ENCODE data around the gene MRM3. TPM values are rescaled to one million over a fixed set of nuclear protein-coding genes. Genes with fewer than 3 reads are reported as not detected.

Gene MRM3
- total and polyA plus RNA-seq, 2 experiments from 2014 or later: 17.7 to 23.4 TPM

DNA sequence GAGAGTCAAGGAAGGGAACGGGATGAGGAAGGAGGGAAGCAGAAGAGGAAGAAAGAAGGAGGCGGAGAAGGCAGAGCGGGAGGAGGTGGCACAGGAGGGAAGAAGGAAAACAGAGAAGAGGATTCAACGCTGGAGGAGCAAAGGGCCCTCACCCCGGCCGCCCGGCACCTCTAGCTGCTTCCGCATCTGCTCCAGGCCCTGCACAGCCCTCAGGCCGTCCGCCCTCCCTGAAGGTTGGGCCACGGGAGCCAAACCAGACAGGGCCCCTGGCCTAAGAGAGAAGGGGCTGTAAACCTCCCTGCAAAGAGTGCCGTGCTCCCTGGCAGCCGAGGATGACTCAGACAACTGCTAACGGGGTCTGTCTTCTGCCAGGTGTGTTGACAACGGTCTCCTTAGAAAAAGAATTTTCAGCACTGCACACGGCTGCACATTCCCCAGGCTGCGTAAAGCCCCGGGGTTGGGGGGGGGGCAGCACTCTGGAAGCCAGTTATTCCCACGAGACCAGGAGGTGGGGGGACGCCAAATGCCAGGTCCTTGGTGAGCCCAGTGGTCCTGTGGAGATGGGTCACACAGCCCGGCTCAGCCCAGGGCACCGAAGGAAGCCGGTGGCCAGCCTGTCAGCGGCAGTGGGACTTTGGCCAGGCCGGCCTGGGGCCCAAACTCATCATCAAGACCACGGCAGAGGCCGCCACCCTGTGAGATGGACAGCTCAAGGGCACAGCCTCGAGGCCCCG lies 29.1 kb downstream of the MRM3 start:
- Histone ChIP-seq H3K9me2 (ENCODE audit: insufficient read depth) (no peaks in the 10 kb centered on the region), H3K36me3 (ENCODE audit: insufficient read depth) (no peaks in the 10 kb centered on the region), H3K4me1 (ENCODE audit: insufficient read depth) (no peaks in the 10 kb centered on the region), H2AFZ (no peak overlapping the region), H3K27me3 (ENCODE audit: insufficient read depth) (no peaks in the 10 kb centered on the region), H3K27ac (ENCODE audit: low read depth) (peak overlapping the region; percentile 59; the same call in 1 of the 2 replicates), H3F3A (replicated peaks; ENCODE audit: low read depth) (peaks cover 9% of the 10 kb centered on the region; the same call in 1 of the 2 replicates), H3K4me2 (no peak overlapping the region), H3K79me2 (replicated peaks; ENCODE audit: insufficient read depth) (no peaks in the 10 kb centered on the region), H4K20me1 (replicated peaks; ENCODE audit: insufficient read depth) (peaks cover 8% of the 10 kb centered on the region; the same call in 1 of the 2 replicates), H3K4me3 (no peak overlapping the region)
- H3K27ac Mint-ChIP-seq: no peak overlapping the region
- no peak overlapping the region for H3K4me3 Mint-ChIP-seq
- TF ChIP-seq CREB1 (CRISPR knock-in tag; IDR thresholded peaks at IDR 0.05; ENCODE audit: low read depth): no peak
- TF ChIP-seq EZH2phosphoT487 (IDR thresholded peaks at IDR 0.05; ENCODE audit: unreplicated experiment): no peak
- H3K9me3 Mint-ChIP-seq: no peaks in the 10 kb centered on the region; the same call in 1 of the 3 replicates
- no peaks in the 10 kb centered on the region for H3K4me1 Mint-ChIP-seq
- peaks cover 53% of the 10 kb centered on the region for H3K36me3 Mint-ChIP-seq (ENCODE audit: low read depth)
- H3K27me3 Mint-ChIP-seq (ENCODE audit: insufficient read depth, low read depth, poor library complexity): peaks cover 18% of the 10 kb centered on the region
- DNase-seq (ENCODE audit: low spot score): no peak
- ATAC-seq: peak; percentile 25; the same call in 2 of the 3 replicates

DNA sequence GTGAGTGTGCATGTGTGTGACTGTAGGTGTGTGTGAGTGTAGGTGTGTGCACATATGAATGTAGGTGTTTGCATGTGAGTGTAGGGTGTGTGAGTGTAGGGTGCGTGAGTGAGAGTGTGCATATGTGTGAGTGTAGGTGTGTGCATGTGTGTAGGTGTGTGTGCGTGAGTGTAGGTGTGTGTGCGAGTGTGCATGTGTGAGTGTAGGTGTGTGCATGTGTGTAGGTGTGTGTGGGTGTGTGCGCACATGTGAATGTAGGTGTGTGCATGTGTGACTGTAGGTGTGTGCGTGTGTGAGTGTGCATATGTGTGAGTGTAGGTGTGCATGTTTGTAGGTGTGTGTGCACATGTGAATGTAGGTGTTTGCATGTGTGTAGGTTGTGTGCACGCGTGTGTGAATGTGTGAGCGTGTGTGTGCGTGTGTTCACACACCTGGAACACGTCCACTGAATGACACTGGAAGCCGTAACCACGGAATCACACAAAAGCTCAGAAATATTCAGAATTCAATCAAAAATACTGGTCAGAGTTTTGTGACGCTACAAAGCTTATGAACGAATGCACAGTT lies 30.6 kb downstream of the MRM3 start:
- peaks cover 63% of the 10 kb centered on the region for H3K36me3 Mint-ChIP-seq (ENCODE audit: low read depth)
- no peak for TF ChIP-seq EZH2 (IDR thresholded peaks at IDR 0.05; ENCODE audit: low read depth, unreplicated experiment)
- no peak for TF ChIP-seq STAT1 (IDR thresholded peaks at IDR 0.05; ENCODE audit: unreplicated experiment)
- no peak for TF ChIP-seq CREB1 (CRISPR knock-in tag; IDR thresholded peaks at IDR 0.05; ENCODE audit: low read depth)
- no peak for TF ChIP-seq JUNB (IDR thresholded peaks at IDR 0.05; ENCODE audit: unreplicated experiment)
- TF ChIP-seq POLR2AphosphoS5 (IDR thresholded peaks at IDR 0.05; ENCODE audit: low read depth): no peak
- TF ChIP-seq, protein P1, sequence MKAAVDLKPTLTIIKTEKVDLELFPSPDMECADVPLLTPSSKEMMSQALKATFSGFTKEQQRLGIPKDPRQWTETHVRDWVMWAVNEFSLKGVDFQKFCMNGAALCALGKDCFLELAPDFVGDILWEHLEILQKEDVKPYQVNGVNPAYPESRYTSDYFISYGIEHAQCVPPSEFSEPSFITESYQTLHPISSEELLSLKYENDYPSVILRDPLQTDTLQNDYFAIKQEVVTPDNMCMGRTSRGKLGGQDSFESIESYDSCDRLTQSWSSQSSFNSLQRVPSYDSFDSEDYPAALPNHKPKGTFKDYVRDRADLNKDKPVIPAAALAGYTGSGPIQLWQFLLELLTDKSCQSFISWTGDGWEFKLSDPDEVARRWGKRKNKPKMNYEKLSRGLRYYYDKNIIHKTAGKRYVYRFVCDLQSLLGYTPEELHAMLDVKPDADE (IDR thresholded peaks at IDR 0.05): no peak
- TF ChIP-seq, protein P2, sequence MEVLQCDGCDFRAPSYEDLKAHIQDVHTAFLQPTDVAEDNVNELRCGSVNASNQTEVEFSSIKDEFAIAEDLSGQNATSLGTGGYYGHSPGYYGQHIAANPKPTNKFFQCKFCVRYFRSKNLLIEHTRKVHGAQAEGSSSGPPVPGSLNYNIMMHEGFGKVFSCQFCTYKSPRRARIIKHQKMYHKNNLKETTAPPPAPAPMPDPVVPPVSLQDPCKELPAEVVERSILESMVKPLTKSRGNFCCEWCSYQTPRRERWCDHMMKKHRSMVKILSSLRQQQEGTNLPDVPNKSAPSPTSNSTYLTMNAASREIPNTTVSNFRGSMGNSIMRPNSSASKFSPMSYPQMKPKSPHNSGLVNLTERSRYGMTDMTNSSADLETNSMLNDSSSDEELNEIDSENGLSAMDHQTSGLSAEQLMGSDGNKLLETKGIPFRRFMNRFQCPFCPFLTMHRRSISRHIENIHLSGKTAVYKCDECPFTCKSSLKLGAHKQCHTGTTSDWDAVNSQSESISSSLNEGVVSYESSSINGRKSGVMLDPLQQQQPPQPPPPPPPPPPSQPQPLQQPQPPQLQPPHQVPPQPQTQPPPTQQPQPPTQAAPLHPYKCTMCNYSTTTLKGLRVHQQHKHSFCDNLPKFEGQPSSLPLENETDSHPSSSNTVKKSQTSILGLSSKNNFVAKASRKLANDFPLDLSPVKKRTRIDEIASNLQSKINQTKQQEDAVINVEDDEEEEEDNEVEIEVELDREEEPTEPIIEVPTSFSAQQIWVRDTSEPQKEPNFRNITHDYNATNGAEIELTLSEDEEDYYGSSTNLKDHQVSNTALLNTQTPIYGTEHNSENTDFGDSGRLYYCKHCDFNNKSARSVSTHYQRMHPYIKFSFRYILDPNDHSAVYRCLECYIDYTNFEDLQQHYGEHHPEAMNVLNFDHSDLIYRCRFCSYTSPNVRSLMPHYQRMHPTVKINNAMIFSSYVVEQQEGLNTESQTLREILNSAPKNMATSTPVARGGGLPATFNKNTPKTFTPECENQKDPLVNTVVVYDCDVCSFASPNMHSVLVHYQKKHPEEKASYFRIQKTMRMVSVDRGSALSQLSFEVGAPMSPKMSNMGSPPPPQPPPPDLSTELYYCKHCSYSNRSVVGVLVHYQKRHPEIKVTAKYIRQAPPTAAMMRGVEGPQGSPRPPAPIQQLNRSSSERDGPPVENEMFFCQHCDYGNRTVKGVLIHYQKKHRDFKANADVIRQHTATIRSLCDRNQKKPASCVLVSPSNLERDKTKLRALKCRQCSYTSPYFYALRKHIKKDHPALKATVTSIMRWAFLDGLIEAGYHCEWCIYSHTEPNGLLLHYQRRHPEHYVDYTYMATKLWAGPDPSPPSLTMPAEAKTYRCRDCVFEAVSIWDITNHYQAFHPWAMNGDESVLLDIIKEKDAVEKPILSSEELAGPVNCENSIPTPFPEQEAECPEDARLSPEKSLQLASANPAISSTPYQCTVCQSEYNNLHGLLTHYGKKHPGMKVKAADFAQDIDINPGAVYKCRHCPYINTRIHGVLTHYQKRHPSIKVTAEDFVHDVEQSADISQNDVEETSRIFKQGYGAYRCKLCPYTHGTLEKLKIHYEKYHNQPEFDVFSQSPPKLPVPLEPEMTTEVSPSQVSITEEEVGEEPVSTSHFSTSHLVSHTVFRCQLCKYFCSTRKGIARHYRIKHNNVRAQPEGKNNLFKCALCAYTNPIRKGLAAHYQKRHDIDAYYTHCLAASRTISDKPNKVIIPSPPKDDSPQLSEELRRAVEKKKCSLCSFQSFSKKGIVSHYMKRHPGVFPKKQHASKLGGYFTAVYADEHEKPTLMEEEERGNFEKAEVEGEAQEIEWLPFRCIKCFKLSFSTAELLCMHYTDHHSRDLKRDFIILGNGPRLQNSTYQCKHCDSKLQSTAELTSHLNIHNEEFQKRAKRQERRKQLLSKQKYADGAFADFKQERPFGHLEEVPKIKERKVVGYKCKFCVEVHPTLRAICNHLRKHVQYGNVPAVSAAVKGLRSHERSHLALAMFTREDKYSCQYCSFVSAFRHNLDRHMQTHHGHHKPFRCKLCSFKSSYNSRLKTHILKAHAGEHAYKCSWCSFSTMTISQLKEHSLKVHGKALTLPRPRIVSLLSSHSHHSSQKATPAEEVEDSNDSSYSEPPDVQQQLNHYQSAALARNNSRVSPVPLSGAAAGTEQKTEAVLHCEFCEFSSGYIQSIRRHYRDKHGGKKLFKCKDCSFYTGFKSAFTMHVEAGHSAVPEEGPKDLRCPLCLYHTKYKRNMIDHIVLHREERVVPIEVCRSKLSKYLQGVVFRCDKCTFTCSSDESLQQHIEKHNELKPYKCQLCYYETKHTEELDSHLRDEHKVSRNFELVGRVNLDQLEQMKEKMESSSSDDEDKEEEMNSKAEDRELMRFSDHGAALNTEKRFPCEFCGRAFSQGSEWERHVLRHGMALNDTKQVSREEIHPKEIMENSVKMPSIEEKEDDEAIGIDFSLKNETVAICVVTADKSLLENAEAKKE (CRISPR knock-in tag; IDR thresholded peaks at IDR 0.05): no peak
- TF ChIP-seq ZNF114 (CRISPR knock-in tag; IDR thresholded peaks at IDR 0.05): no peak
- no peak for TF ChIP-seq EZH2phosphoT487 (IDR thresholded peaks at IDR 0.05; ENCODE audit: unreplicated experiment)

More for the DNA sequence above, 30.6 kb downstream of the MRM3 start:
- H3F3A ChIP-seq (replicated peaks; ENCODE audit: low read depth): peaks cover 9% of the 10 kb centered on the region; the same call in 1 of the 2 replicates
- no peak overlapping the region for H3K4me3 ChIP-seq
- no peaks in the 10 kb centered on the region; the same call in 1 of the 2 replicates for H3K36me3 ChIP-seq (ENCODE audit: insufficient read depth)
- ATAC-seq: no peak
- 0 out of 2 replicates have a peak overlapping the region, but pooled peaks have one; percentile 32 for H3K27ac ChIP-seq (ENCODE audit: low read depth)
- no peaks in the 10 kb centered on the region for H3K79me2 ChIP-seq (replicated peaks; ENCODE audit: insufficient read depth)
- H3K27ac Mint-ChIP-seq: peak overlapping the region; percentile 5; the same call in 1 of the 2 replicates
- H3K27me3 ChIP-seq (ENCODE audit: insufficient read depth): no peaks in the 10 kb centered on the region
- H3K4me1 Mint-ChIP-seq: no peaks in the 10 kb centered on the region
- H3K9me2 ChIP-seq (ENCODE audit: insufficient read depth): no peaks in the 10 kb centered on the region
- no peak overlapping the region for H3K4me3 Mint-ChIP-seq
- H3K27me3 Mint-ChIP-seq (ENCODE audit: insufficient read depth, low read depth, poor library complexity): peaks cover 18% of the 10 kb centered on the region
- no peak overlapping the region for H2AFZ ChIP-seq
- H3K4me2 ChIP-seq: no peak overlapping the region
- H4K20me1 ChIP-seq (replicated peaks; ENCODE audit: insufficient read depth): peaks cover 8% of the 10 kb centered on the region; the same call in 1 of the 2 replicates
- no peaks in the 10 kb centered on the region; the same call in 1 of the 3 replicates for H3K9me3 Mint-ChIP-seq
- DNase-seq (ENCODE audit: low spot score): no peak
- H3K4me1 ChIP-seq (ENCODE audit: insufficient read depth): no peaks in the 10 kb centered on the region
